Fibroblast of skin of right quadriceps (primary cell): ENCODE measurements around the gene CISTR.
A peak's percentile ranks its signal among the peaks of the same experiment; 100 is the strongest.

Experiments
- DNase-seq: peaks from one replicate; pipeline ENCODE4 v3.0.0-alpha.2; 2013

CISTR gene

DNA sequence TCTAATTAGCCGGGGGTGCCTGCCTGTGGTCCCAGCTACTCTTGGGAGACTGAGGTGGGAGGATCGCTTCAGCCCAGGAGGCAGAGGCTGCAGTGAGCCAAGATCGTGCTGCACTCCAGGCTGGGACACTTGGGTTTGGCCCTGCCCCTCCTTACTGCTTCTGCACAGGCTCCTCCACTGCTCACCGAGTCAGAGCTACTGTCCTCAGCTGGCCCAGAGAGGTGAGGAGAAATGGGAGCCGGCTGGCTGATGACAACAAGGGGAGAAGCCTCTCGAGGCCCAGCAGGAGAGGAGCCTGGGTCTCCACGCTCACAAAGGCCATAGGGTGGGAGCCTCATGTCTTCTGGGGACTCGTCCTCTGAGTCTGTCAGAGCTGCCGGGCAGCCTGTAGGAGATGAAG is 38.3 kb downstream of the CISTR start:
- DNase-seq = no peak

DNA sequence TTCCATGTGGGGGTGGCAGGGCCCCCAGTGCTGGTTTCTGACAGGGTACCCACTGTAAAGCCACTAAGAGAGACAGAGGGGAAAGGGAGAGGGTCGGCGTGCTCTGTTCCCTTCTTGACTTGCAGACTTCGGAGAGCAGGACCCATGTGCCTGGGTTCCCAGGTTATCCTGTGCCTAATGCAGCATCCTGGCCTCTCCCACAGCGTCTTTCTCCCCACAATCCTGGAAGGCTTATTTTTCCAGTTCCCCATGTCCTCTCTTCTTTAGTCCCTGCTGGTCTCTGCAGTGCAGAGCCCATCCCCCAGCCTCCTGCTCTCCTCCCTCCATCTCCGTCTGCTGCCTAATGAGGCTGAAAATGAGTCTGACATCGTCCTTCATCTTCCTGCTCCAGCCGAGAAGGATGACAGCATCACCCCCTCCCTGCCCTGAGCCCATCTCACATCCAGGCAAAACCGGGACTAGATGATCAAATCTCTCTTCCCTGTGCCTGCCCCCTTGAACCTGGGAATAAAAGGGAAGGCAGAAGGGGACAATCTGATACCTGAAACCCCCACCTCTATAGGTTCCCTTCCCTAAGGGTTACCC is 39.6 kb downstream of the CISTR start:
- DNase-seq = no peak

DNA sequence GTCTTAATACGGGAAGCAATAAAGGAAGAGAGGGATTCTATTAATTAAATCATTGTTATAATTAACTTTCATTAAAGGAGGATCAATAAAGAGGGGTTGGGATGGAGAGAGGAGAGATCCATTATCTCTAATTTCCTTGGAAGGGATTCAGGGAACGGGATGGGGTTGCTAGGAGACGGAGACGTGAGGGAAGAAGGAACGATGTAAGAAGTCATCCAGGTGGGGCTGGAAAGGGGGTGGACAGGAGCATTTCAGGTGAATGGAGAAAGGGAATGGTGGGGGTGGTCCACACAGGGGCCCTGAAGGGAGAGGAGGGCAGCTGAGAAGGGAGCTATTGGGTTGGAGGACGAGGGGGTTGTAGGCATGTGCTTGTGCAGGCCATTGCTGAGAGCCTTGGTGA is 41.7 kb downstream of the CISTR start:
- DNase-seq = no peak

DNA sequence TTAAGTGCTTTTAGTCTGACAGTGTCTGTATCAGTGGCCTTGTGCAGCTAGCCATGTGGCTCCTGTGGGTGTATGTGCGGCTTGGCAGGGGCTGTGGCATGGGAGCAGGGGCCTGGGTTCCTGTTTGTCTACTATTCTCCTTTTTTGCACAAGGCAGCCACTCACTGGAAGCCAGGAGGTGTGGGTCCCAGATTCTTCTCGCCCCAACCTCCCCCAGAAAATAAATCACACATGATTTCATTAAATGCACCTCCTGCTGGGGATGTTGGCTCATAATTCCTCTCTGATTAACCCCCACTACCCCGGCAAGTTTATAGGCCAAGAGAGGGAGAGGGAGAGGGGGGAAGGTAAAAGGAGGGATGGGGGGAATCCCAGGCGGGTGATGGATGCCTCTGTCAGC is 42.1 kb downstream of the CISTR start:
- DNase-seq = no peak

DNA sequence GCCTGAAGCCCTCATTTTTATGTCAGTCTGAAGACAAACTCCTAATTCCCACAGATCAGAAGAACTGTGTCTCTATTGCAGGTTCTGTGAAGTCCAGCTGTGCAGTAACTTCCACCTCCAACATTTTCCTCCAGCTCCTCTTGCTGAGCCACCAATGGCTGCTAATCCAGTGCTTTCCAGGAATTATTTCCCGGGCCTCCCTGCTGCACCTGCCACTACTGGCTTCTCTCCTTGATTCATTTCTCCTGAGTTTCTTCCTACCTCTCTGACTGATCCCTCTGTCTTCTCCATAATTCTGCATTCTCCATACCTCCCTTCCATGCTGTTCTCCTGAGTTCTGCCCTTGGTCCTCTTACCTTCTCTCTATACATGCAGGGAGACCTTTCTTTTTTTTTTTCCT is 45.7 kb downstream of the CISTR start:
- DNase-seq = no peak

DNA sequence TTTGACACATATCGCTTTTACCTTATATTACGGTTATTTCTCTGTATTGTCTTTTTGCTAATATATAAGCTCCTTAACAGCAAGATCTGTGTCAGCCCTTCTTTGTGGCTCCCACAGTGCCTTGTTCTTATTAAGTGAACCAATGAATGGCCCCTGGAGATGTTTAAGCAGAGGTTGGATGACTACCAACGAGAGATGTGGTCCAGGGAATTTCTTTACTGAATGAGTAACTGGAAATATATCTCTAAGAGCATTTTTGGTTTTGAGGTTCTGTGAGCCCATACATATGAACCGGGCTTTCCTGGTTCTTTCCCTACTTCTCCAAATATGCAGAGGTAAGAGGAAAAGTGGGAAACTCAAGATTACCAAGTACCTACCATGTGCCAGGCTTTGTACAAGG is 48.0 kb downstream of the CISTR start:
- peak; percentile 67 for DNase-seq

DNA sequence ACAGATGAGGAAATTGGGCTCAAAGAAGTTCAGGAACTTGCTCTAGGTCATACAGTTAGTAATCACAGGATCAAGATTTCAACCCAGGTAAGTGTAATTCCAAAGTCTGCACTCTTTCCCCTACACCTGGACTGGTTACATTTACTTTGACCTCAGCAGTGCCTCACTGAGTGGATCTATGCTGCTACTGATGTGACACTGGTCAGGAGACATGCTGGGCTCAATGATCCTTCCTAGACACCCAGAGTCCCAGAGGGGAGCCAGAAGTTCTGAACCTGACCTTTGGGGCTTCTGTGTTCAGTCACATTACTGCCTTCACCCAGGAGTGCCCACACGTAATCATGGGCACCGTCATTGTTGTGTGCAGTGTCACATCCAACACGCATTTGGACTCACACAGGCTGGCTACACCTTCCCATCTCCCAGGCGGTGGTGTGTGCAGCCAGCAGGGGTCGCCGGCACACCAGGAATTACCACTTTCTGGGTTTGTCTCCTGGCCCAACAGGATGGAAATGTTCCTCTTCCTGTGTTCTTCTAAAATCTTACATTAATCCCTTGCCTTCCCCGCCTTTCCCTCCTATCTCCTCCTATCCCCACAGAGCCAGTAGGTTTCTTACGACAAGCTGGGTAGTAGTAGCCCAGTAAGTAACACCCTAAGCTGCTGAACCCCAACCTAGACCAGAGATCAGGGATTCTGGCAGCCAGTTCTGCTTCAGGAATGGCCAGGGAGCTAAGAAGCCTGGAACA is 50.1 kb downstream of the CISTR start:
- DNase-seq = peak; percentile 64

DNA sequence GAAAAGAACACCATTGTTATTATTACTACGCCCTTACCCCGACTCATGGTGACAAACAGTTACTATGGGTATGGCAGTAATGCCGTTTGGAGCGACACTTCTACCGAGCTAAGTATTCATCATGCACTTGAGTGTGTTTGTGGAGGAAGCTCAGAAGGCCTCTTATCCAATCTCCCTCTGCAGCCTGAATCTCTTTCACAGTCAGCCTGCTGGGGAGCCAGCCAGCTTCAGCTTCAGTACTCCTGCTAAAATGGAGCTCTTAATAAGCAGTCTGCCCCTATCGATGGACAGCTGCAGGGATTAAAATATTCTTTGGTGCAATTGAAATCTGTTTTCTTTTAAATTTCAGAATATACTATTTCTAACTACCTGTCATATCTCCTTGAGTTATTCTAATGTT is 51.2 kb downstream of the CISTR start:
- no peak for DNase-seq

DNA sequence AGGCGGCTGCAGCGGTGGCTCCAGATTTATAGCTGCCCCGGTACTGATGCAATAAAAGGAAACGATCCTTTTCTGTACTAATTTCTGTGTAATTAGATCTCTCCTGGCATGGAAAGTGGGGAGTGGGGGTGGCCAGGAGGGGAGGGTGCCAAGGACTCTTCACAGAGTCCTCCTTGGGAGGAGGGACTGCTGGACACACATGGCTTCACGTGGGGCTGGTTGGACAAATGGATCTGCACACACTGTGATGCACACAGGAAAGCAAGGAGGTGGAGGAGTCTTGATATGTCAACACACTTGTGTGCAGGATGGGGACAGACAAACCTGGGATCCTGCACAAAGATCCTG is 52.1 kb downstream of the CISTR start:
- DNase-seq = no peak

DNA sequence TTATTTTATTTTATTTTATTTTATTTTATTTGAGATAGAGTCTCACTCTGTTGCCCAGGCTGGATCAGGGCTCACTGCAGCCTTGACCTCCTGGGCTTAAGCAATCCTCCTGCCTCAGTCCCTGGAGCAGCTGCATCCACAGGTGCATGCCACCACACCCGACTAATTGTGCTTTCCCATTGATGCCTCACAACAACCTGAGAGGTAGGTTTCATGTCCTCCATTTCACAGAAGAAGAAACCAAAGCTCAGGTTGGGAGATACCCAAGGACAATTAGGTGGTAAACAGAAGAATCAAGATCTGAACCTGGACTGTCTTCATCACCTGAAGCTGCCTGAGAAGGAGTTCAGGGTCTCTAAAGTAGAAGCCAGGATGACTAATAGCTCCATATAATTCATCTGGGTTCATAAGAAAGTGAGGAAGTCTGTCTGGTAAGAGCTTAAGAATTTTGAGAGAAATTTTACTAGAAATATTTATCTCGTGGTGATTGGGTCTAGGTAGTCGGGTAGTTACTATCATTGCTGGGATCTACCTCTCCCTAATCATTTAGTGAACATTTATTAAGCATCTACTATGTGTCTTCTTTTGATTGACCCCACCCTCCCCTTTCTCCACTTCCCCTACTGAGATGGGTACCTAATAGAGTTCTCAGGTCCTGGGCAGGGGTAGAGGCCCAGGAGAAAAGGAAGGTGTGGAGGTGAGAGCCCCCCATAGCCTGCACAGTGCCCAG is 52.7 kb downstream of the CISTR start:
- no peak for DNase-seq

DNA sequence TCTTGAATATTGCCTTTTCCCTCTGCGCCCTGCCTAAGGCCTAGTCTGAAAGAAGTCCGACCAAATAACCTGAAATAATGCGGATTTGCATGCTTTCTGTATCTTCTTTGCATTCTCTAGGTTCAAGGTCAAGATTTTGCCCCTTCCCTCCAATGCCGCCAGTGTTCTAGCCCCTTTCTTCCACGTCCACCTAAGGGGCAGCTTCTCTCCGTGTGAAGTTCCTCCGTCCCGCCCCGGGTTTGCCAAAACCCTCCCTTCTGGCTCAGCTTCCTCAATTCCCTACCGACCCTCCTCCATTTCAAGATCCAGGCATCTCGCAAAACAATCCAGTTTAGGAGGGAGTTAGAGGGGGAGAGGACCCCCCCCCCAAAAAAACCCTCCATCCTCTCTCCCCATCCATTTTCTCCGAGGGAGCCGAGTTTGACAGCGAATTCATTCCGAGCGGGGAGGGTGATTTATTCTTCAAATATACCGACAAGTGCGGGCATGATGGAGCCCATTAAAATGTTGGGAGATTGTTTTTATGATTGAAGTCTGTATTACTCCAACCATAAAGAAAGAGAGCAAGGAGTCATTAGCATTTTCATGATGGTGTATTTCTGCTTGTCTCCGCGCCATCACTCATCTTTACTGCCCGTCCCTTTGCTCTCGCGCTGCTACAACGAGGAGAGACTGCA is 55.0 kb downstream of the CISTR start:
- no peak for DNase-seq
